Measurements from ENCODE around the gene TMEM215.

DNA sequence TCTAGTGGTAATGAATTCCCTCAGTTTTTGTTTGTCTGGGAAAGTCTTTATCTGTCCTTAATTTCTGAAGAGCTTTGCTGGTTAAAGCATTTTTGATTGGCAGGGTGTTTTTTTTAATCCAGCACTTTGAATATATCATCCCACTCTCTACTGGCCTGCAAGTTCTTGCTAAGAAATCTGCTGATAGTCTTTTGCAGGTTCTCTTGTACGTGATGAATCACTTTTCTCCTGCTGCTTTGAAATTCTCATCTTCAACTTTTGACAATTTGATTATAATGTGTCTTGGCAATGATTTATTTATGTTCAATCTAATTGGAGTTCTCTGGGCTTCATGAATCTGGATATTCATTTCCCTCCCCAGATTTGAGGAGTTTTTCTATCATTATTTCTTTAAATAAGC lies 8.1 kb upstream of the TMEM215 start:
- TF ChIP-seq, protein P1, sequence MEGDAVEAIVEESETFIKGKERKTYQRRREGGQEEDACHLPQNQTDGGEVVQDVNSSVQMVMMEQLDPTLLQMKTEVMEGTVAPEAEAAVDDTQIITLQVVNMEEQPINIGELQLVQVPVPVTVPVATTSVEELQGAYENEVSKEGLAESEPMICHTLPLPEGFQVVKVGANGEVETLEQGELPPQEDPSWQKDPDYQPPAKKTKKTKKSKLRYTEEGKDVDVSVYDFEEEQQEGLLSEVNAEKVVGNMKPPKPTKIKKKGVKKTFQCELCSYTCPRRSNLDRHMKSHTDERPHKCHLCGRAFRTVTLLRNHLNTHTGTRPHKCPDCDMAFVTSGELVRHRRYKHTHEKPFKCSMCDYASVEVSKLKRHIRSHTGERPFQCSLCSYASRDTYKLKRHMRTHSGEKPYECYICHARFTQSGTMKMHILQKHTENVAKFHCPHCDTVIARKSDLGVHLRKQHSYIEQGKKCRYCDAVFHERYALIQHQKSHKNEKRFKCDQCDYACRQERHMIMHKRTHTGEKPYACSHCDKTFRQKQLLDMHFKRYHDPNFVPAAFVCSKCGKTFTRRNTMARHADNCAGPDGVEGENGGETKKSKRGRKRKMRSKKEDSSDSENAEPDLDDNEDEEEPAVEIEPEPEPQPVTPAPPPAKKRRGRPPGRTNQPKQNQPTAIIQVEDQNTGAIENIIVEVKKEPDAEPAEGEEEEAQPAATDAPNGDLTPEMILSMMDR (IDR thresholded peaks at IDR 0.05), result no peak
- TF ChIP-seq POLR2A (IDR thresholded peaks at IDR 0.05), result no peak
